ENCODE results near the gene KCTD15. TPM values are rescaled to one million over a fixed set of nuclear protein-coding genes. Genes with fewer than 3 reads are reported as not detected.

KCTD15 gene, protein sequence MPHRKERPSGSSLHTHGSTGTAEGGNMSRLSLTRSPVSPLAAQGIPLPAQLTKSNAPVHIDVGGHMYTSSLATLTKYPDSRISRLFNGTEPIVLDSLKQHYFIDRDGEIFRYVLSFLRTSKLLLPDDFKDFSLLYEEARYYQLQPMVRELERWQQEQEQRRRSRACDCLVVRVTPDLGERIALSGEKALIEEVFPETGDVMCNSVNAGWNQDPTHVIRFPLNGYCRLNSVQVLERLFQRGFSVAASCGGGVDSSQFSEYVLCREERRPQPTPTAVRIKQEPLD
- polyA plus RNA-seq (ENCODE audit: insufficient read length) = 32.2 TPM

DNA sequence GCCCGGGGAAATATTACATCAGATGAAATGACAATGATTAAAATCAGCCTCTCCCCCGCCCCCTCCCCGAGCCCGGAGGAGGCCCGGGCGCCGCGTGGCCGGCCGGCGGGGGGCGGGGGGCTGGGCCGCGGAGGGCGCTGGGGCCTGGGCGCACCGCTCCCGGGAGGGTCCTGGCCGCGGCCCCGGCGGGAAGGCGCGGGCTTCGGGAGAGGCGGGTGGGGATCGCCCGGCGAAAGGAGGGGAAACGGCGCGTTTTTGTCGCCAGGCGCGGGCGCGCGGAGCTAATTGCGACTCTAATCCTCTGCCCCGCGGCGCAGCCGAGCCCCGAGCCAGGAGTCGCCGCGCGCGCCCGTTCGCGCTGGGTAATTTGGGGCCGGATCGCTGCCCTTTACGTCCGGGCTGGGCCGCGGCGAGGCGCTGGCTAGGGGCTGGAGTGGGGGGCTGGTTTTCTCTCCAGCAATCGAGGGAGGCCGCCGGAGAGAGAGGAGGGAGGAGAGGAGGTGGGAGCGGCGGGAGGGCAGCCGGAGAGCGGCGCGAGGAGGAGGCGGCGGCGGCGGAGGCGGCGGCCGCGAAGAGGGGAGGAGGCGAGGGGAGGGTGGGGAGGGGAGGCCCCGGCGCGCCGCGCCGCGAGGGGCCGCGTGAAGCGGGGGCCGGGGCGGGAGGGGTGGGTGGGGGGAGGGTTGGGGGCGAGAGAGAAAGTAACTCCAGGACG, at the start of gene KCTD15:
KCTD15 (plus strand) TSS at position 707 of the 712 bp plus-strand sequence. CDS start 3,585 bp downstream, outside the sequence.
- DNase-seq (ENCODE audit: low read depth) = no peak

DNA sequence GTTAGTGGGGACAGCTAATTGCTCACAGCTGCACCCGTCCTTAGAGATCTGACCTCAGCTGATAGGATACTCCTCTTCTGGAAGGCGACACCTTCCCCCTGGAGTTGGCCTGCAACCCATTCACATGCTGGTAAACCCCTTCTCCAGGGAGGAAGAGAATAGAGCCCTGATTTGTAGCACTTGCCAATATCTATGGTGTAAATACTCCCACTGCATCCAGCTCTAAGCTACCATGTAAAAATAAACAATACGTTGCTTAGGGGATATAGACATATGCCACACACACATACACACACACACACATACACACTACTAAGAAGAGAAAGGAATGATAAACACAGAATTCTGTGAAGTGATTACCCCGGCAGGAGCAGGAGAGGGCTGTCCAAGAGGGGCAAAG, 49.4 kb upstream of the KCTD15 start:
- DNase-seq (ENCODE audit: low read depth) = no peak

DNA sequence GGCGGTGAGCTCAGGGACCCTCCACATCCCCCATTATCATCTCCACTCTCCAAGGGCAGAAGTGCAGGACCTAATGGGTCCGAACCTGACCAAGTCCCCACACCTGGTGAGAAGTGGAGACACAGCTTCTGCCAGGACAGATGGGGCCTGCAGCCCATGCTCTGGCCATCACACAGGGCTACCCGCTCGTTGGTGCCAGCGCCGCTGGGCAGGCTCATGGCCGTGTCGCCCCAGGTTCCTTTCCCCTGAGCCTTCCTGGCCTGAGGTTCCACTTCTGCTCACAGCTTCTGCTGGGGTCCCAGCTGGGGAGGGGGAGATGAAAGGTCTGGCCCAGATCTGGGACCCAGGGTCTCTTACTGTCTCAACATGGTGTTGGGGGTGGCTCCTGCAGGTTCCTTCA, 48.4 kb upstream of the KCTD15 start:
- no peak for DNase-seq (ENCODE audit: low read depth)

DNA sequence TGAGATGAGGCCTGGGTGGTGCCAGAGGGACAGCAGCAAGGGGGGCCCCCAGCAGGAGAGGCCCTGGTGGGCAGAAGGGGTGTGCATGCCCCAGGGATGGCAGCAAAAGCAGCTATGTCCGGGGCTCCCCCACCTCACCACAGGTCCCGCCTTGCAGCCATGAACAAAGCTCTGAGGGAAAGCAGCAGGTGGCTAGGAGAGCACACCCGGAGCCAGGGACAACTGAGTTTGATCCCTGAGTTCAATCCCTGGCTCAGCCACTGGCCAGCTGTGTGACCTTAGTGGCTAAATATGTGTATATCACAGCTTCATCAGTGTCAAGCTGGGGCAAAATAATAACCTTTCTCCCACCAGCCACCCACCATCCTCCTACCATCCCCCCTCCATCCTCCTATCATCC, 47.7 kb upstream of the KCTD15 start:
- no peak for DNase-seq (ENCODE audit: low read depth)

DNA sequence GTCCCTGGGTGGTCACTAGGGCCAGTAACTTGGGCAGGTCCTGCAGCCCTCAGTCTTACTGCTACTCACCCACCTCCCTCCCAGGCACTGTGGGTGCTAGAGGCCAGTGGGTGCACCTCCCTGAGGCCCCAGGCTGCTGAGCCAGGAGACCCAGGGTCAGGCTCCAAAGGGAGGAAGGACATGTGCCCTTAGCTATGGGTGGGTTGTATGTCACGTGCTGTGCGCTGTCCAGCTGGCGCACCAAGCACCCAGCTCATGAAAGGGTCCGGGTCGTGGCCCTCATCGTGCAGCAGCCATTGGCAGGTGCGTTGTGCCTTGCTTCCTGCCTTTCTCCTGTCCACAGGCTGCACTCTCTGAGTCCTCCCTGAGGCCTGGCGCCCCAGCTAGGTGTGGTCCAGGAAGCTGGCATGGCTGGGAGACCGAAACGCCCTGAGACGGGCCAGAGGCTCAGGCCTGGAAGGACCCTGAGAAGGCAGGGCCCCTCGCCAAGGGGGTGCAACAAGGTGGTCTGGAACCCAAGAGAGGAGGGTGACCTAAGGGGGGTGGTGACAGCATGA, 47.0 kb upstream of the KCTD15 start:
- no peak for DNase-seq (ENCODE audit: low read depth)

DNA sequence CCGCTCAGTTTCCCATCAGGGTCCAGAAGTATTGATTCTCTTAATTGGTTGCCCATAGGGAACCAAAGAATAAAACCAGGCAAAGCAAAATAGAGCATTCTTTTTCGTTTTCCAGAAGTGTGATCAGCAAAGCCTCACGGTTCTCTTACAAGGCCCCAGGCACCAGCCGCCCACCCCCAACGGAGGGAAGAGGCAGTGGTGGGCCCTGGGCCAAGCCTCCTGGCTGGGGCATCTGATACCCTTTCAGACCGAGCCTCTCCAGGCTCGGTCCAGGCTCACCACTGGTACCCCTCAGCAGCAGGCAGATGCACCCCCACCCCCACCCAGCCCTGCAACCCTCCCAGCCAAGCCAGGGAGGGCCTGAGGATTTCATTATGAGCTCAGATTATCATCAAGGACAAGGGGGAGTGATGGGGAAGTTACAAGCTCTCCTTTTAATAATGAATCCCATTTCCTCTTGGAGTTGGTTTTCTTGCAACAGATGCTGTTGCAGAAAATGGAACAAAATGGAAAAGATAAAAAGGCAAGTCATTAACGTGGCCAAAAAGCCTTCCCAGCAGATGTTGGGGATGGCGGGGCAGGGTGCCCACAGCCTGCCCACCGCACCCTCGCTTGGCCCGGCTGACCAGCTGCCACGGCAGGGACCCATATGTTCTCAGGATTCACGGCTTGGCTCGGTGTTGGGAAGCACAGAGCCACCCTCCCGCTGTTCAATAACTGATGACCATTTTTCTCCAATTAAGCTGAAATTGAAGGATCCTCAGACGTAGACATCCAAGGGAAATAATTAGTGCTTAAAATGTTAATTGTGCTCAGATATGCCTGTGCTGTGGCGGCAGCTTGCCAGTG, 45.9 kb upstream of the KCTD15 start:
- DNase-seq (ENCODE audit: low read depth) = no peak

DNA sequence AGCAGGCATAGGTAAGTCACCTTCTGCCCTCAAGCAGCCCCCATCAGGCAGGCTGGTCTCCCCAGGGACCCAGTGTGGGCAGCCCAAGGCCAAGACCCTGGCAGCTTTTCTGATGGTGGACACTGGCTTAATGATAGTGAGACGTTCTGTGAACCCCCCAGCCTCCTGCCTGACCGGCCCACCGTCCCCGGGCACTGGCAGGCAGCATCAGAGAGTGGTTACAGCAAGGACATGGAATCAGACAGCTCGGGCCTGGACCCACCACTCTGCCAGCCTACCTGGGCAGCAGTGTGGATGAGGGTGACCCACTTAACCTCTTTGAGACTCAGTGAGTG, 45.3 kb upstream of the KCTD15 start:
- DNase-seq (ENCODE audit: low read depth) = no peak

DNA sequence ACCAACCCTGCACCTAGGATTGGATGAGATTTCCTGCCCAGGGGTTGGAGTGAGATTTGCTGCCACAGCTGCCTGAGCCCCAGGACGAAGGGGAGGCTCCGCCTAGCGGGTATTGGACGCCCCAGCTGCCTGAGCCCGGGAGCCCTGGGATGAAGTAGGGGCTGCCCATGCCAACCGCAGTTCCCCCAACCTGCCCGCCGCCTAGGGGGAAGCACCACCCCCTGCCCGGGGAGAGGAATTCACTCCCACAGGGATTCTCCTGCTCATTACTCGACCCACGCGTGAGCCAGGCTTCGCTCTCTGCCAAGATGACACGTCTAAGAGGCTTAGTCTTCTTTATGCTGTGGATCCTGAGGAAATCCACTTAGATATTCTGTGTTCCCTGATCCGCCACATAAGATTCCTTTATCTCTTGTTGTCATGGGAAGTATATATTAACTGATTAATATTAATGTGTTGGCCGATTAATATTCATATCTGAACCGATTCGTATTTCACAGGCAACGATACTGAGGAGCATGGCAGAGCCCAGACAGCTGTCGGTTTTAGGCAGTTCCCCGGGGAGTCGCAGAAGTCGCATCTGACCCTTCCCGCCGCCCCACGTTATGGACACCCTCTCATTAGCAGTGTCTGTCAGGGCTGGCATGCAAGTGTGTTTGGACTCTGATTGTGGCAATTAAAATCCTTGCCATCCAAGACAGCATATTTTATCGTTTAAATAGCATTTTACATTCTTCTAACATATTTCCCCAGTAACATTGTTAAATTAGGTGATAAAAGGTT, 44.5 kb upstream of the KCTD15 start:
- no peak for DNase-seq (ENCODE audit: low read depth)

DNA sequence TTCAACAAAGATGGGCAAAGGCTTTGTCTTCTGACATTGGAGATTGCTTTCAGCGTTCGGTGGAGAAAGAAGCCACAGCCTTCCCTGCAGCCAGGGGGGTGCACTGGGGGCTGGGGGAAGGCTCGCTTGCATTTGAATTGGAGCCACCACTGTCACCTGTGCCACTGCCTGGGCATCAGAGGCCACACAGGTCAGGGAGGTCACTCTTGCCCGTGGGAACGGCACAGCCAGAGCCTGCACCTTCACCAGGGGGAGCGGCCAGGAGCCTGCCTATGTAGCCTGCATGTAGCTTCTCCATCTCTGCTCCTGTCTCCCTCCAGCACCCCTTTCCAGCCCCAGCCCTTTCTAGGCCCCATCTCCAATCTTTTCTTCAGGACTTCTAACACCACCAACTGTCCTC, 43.7 kb upstream of the KCTD15 start:
- DNase-seq (ENCODE audit: low read depth) = no peak

DNA sequence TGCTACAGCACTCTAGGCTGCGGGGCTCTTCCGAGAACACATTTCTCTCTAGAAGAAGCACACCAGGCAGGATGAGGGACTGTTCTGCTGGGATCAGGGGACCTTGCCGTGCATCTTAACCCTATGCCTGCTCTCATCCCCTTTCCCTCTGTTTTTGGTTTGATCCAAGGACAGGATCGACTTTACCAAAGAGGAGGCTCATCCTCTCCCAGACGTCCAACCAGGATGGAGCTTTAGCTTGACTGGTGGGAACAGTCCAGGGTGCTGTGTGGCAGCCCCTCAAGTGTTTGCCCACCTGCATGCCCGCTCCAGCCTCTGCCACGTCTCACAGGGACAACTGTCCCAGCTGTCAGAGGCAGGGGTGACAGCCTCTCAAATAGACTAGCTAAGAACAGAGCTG, 42.3 kb upstream of the KCTD15 start:
- no peak for DNase-seq (ENCODE audit: low read depth)

DNA sequence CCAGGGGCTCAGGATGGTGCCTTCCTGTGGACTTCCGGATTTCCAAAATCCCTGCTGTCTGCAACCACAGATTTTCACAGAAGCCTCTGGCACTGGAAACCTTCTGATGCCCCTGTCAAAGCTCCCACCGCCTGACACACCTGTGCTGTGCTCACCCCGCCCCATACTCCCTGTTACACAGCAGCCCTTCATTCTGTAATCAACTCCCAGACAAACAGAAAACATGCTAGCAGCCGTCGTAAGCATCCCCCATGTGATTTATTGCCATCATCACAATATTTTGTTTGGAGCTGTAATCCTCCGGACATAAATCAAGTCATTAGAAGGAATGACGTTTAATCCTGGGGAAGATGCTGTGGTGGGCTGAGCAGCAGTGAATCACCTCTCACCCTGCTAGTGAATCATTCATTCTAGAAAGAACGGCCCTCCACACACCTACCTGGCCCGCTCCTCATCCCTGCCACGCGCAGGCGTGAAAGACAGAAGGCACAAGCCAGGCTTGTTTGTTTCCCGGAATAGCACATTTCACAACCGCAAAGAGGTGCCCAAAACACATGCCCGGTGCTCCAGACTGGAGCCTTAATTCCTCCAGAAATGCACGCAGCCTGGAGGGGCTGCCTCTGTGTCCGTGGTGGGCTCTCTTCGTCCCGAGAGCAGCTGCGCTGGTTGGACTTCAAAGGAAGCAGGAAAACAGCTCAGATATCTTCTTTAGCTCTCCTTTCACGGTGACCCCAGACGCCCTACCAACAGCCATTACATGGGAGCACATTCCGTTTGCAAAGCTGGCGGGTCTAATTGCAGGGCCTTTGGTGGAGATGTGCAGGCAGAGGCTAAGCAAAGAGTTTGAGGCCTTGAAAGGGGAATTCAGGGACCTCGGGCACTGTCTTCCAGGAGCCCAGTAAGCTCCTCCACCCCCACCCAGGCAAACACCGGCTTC, 41.3 kb upstream of the KCTD15 start:
- no peak for DNase-seq (ENCODE audit: low read depth)

DNA sequence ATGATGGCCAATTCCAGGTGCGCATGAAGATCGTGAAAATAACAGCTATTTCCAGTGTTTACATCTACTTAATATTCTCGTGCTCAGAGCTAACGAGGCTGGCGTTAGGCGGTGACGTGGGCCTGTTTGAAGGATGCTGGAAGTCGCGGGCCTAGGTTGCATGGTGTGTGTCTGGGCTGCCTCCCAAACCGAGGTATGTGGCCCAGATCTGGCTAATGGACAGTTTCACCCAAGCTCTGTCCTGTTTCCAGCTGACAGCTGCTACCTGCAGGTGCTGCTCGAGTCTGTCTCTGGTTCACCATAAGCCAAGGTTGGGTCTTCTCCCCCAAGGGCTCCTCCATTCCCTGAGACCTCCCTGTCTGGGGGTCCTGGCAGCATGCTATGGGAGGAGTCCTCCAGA, 40.5 kb upstream of the KCTD15 start:
- DNase-seq (ENCODE audit: low read depth) = no peak

DNA sequence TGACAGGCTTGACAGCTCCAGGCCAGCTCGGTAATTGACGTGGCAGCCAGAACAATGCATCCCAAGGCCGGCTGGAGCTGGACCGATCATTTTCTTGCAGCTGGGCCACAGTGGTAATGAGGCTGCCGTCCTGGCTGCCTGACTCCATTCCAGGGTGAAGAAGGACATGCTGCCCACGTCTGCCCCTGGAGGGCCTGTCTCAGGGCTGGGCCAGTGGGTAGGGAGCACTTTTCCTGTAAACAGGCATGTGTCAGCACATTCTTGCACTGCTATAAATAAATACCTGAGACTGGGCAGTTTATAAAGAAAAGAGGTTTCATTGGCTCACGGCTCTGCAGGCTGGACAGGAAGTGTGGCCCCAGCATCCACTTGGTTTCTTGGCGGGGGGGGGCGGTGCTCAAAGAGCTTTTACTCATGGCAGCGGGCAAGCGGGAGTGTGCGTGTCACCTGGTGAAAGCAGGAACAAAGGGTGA, 38.1 kb upstream of the KCTD15 start:
- no peak for DNase-seq (ENCODE audit: low read depth)

DNA sequence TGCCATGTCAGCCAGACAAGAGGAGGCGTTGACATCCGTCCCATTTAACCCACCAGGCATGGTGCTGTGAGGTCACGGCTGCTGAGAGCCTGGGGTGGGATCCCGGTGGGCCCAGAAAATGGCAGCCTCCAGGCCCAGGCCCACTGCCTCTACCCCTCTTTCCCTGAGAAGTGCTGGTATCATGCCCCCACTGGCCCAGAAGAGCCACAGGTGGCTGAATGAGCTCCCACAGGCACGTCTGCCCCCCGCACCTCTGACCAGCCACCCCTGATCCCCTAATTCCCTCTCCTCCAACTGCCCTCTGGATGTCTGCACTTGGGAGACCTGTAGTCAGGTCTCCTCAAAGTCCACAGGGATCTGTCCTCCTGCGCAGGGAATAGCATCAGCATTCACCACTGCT, 37.3 kb upstream of the KCTD15 start:
- DNase-seq (ENCODE audit: low read depth) = no peak

DNA sequence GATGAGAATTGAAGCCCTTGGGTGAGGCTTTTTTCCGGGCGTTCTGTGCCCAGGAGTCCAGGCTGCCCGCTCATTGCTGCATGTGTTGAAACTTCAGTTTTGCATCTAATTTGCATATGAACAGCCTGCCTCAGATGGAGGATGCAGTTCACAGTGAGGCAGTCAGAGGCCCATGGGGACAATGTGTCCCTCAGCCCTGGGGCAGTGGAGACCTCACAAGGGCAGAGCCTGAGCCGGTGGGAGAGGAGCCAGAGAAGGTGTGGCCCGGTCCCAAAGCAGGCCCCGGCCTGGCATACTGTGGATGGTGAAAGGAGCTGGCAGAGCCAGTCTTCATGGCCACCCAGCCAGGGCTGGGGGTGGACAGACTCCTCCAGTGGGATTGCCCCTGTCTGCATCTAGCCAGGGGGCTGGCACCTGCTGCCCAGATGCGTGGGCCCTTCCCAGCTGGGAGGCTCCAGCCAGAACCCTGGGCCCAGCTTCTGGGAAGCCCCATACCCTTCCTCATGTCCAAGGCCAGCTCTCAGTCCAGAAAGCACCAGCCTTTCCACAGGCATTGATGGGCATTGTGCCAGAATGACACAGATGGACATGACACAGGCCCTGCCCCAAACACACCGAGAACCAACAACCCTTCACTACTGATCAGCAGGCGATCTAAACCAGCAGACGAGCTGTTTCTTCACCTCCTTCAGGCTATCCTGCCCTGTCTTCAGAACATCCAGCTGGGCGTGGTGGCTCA, 32.9 kb upstream of the KCTD15 start:
- DNase-seq (ENCODE audit: low read depth) = no peak

DNA sequence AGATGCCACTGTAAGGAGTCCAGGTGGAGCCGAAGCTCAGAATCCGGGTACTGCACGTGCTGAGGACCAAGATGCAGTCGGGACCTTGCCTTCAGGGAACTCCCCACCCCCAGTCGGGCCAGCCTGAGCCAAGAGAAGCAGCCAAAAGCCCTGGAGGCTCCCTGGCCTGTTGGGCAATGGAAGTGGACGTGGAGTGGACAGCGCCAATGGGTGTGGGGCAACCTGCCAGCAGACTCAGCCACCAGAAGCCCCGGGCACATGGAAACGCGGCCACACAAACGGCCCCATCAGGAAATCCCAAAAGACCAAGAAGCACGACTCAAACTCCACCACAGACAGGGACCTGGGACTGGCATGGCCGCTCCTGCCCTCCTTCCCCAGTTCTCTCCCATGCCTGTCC, 30.0 kb upstream of the KCTD15 start:
- DNase-seq (ENCODE audit: low read depth) = no peak

DNA sequence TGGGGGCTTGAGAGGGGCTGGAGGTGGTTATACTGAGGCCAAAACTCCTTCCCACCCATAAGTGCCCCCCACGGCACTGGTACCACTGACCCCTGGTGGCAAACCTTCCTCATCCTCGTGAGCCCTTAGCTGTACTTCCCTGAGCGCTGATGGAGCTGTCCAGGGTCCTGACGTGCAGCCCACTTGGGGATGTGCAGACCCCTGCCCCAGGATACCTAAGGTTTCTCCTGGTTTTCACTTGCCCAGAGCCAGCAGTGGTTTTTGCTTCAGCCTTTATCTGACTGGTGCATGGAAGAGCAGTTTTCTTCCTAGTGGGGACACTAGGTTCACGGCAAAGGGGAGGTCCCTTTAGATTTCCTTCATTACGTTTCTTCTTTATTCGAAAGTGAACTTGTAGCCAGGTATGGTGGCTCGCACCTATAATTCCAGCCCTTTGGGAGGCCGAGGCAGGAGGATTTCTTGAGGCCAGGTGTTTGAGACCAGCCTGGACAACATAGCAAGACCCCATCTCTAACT, 28.7 kb upstream of the KCTD15 start:
- DNase-seq (ENCODE audit: low read depth) = no peak

DNA sequence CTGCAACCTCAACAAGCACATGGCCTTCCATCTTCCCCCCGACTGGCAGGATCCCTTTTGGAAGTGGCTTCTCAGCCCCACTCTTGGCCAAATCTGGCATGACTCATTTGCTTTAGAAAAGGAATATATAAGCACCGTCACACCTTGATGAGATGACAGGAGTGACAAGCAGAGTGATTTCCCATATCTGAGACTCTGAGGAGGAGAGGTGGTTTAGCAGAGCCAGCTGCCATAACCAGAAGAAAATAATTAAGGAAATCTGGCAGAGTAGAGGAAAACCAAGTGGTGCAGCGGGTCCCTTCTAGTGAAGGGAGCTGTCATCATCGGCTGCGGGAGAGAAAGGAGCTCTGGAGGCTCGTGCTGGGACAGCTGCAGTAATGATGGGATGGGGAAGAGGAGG, 27.5 kb upstream of the KCTD15 start:
- no peak for DNase-seq (ENCODE audit: low read depth)

DNA sequence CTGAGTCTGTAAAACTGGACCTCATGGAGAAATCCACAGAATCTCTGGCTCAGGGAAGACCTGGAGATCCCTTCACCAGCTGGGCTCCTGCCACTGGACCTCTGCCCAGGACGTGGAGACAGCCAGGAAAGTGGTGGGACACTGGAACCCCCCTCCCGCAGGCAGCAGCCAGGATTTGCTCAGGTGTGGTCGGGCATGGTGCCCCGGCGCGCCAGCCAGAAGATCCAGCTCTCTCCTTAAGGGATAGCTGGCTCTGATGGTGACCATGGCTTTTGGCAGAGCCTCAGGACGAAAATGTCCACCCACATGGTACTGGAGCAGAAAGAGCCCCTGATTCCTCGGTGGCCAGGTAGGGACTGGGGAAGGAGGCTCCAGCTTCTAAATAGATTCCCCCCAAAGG, 26.6 kb upstream of the KCTD15 start:
- no peak for DNase-seq (ENCODE audit: low read depth)
